Activated CD4-positive, alpha-beta T cell treated with anti-CD3 and anti-CD28 coated beads, Interleukin-2, amount 50 U/mL, for 24 hours (primary cell): ENCODE results near the gene ARHGEF38.
"Not testable (repeated sequence)": the region's sequence is repeated elsewhere in the genome, so short reads cannot be mapped to it uniquely, and the experiment has no call there.

ENCODE experiments used
- DNase-seq, 2 donors: peaks; one replicate each; pipeline ENCODE4 v3.0.0-alpha.2; 2020; ENCODE audit warnings: low read depth in 1 of 2, low spot score in 1 of 2

Gene ARHGEF38

DNA sequence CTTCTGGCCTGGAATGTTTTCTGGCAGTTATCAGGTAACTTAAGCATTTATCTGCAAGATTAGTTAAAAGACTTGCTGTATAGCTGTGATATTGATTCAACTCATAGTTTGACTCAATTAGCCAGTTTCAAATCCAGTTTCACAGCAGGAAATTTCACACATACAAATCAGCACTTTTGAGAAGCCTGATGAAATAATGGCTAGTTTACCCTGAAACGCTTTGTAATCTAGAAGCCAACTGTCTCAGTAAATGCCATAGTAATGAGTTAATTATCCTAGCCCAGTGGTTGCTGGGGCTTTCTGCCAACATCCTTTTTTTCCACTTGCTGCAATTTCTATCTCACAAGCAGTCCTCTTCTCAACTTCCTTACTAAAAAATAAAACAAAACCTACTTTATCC, 53.1 kb downstream of the ARHGEF38 start:
- no peak for DNase-seq

DNA sequence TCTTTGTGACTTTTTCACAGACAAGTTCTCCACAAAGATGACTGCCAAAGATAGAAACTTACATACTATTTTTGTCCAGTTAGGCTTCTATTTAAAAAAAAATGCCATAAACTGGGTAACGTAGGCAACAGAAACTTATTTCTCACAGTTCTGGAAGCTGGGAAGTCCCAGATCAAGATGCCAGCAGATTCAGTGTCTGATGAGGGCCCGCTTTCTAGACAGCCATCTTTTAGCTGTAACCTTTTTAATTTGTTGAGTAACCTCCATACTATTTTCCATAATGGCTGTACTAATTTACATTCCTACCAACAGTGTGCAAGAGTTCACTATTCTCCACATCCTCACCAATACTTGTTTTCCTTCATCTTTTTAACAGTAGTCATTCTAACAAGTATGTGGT, 55.5 kb downstream of the ARHGEF38 start:
- no peak for DNase-seq

GRCh38 chr4:105609819-105610218, 57.4 kb downstream of the ARHGEF38 start:
- DNase-seq, result not testable (repeated sequence)

DNA sequence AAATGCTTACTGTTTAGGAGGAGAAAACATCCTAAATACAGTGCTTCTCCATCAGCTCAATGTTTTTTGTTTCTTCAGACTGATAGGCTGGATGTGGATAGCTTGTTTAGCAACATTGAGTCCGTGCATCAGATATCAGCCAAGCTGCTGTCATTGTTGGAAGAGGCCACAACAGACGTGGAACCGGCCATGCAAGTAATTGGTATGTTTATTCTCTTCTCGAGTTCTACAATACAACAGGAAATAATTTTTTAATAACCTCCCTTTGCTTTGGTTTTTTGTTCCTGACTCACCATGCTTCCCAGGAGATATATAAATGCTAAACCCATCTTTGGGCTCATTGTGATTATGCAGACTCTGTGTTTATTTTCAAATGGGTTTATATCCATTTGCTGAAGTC, 60.9 kb downstream of the ARHGEF38 start:
- no peak for DNase-seq

DNA sequence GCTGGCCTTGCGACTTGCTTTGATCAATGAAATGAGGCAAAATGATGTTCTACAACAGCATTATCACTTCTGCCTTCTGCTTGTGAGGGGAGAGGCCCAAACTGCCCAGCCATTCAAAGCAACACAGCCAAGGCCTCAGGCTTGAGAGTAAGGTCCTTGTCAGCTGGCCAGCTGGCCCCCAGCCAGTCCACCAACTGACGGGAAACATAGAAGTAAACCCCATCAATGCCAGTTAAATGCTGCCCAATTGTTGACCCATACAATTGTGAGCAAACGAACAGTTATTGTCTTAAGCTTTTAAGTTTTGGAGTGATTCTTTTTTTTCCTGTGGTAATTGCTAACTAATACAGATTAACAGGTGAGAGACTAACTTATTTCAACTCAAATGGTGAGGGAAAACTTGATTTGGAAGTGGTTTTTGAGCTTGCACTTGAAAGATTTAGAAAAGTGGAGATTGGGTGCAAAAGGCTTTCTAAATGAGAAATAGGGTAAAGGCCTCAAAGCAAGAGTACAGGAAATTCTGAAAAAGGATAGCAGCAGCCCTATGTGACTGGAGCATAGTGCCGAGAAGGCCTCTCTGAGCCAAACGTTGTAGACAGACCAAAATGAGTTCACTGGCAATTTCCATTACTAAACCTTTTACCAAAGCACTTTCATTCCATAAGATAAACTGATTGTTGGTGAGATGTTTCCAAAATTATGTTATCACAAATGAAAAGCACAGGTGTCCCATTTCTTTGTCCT, 66.9 kb downstream of the ARHGEF38 start:
- DNase-seq, result no peak

- no peak for DNase-seq
These were observed 68.4 kb downstream of the ARHGEF38 start for GRCh38 chr4:105620640-105621323.

DNA sequence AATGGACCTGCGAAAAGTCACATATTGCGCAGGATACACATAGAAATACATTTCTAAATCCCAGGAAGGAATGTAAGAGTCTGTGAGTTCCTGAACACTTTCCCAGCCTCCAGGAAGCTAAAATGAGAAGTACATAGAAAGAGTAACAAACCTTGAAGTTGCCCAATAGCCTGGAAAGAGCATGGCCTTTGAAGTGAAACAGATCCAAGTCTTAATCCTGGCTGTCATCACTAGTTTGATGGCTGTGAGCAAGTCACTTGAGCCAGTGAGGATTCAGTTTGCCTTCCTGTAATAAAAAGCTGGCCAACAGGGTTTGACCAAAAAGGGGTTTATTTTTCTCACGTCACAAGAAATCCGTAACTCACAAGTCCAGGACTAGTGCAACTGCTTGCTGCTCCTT, 69.8 kb downstream of the ARHGEF38 start:
- DNase-seq, result no peak

- DNase-seq, result no peak
These were observed 70.7 kb downstream of the ARHGEF38 start for GRCh38 chr4:105623099-105623498.

DNA sequence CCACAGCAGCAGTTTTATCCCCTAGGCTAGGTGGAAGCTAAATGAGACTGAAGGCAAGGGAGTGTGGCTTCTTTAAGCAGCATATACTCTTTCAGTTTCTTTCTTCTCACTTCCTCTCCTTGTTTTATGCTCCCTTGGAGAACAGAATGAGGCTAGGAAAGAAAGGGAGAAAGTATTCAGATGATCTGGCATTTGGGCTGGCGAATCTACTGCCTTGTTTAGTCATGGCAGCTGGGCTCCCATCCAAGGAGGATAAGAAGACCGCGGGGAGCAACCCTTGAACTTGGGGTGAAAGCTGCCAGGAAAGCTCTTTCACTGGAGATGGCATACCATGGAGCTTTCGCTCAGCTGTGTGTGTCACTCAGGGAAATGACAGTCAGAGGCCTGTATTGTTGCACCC, 72.1 kb downstream of the ARHGEF38 start:
- DNase-seq, result no peak

- no peak for DNase-seq
These were observed 72.8 kb downstream of the ARHGEF38 start for GRCh38 chr4:105625214-105625613.

DNA sequence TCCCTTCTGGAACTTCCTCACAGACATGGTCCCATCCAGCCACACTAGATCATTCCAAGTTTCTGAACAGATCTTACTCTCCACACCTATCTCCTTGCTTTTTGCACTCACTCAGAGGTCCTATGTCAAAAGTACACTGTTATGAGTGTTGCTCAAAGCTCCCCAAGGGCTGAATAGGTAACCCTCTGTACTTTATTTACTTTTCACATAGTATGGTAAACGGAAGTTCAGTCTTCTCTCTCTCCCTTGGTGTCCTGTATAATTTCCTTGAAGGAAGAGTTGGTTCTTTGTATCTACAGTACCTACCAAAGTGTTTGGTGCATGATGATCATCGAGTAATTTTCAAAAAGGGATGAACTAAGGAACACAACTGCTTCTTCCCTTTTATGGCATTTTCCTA, 74.4 kb downstream of the ARHGEF38 start:
- DNase-seq, result no peak

DNA sequence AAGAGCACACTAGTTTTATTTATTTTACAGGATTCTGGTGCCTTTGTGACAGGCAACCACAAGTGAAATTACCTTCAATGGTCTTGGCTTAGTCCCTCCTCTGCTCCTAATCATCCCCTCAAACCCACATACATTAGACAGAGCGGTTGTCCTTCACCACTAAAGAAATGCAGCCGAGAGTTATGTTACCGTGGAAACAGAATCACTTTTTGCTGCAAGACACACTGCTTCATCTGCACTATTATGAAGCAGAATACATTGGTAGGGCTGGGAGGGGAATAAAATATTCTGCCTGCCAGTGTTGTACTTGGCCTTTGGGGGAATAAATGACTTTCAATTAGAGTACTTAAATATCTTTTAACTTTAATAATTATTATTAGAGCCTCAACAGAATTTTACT, 75.2 kb downstream of the ARHGEF38 start:
- DNase-seq, result no peak

- DNase-seq, result no peak
These were observed 78.5 kb downstream of the ARHGEF38 start for GRCh38 chr4:105630670-105631655.

- DNase-seq, result no peak
These were observed 79.5 kb downstream of the ARHGEF38 start for GRCh38 chr4:105631818-105632400.

GRCh38 chr4:105632599-105632998, 80.2 kb downstream of the ARHGEF38 start:
- no peak for DNase-seq

- no peak for DNase-seq
These were observed 80.8 kb downstream of the ARHGEF38 start for GRCh38 chr4:105633241-105633640.

DNA sequence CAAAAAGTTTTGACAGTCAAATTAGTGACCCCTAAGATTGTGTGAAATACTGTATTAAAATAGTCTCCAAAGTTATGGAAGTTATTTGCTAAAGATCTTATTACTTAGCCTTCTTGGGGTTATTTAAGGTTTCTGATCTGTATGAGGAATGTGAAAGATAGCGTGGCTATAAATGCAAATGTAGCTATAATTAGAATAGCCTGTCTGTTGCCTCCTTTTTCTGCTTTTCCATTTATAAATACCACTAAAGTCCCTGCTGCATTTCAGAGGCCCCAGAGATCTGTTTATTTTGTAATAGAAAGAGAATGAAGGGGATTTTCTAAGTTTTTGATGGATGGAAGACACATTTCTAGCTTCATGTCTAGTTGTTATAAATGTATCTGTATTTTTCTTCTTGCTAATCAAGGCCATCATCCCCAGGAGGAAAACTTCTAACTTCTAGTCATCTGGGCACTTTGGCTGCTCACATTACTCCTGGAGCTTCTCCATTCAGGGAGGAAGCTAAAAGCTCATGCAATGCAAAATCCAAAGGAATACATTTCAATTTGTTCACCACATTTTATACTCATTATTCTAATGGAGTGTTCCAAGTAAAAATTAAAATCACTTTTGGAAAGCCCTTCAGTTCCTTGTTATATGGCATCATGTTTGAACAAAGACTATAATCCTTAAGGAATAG, 82.1 kb downstream of the ARHGEF38 start:
- no peak for DNase-seq

DNA sequence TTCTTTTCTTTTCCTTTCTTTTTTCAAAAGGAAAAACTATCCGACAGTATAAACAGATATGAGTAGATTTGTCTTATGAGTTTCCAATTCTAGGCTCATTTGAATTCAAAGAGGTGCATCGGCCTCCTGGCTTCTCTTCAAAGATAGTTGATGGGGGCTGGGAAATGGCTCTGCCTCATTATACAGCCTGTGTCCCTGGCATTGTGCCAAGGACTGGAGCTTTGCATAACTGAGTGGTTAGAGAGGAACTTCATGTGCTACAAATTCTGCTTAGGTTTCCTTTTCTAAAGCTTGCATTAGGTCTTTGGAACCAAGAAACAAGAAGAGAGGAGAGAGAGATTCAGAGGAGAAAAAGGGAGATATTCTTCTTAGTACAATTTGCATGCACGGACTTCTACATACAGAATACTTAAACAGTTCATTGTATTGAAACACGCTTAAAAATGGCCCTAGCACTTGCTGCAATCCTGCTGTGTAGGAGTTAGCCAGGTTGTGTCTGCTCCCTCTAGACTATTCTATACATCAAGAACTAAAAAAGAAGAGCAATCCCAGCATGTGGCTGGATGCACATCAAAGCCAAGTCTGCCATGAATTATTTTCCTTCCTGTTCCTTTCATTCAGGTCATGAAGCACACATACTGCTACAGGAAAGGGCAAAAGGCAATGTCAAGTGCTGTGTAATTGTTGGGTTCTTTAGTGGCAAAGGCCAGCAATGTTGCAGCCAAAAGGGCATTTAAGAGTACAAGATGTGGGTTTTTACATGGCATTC, 85.2 kb downstream of the ARHGEF38 start:
- no peak for DNase-seq

GRCh38 chr4:105641845-105642244, 89.4 kb downstream of the ARHGEF38 start:
- DNase-seq, result no peak

GRCh38 chr4:105644257-105644656, 91.8 kb downstream of the ARHGEF38 start:
- DNase-seq, result no peak
